DMS53 (cell line): ENCODE results near the gene ADRM1.
A peak's percentile ranks its signal among the peaks of the same experiment; 100 is the strongest.

Experiments
- DNase-seq: peaks from one replicate; lab custom pipeline; 2025; lab: John Stamatoyannopoulos, UW

The ADRM1 gene

GRCh38 chr20:62302341-62303061 lies at the start of gene ADRM1:
ADRM1 (plus strand) TSS chr20:62302997; CDS start chr20:62303569, 572 bp downstream.
- DNase-seq, result peak; percentile 99

- no peak for DNase-seq
Observed at GRCh38 chr20:62253398-62253797, 49.4 kb upstream of the ADRM1 start.

GRCh38 chr20:62254021-62254724 lies 48.6 kb upstream of the ADRM1 start:
- no peak for DNase-seq

GRCh38 chr20:62255976-62256375 lies 46.8 kb upstream of the ADRM1 start:
- no peak for DNase-seq

GRCh38 chr20:62258499-62259293 lies 44.1 kb upstream of the ADRM1 start:
- DNase-seq, result no peak

- no peak for DNase-seq
Observed at GRCh38 chr20:62259294-62259565, 43.6 kb upstream of the ADRM1 start.

GRCh38 chr20:62262064-62262463 lies 40.7 kb upstream of the ADRM1 start:
- DNase-seq, result no peak

GRCh38 chr20:62263396-62263795 lies 39.4 kb upstream of the ADRM1 start:
- DNase-seq, result no peak

- no peak for DNase-seq
Observed at GRCh38 chr20:62265365-62265764, 37.4 kb upstream of the ADRM1 start.

GRCh38 chr20:62266340-62266739 lies 36.5 kb upstream of the ADRM1 start:
- peak; percentile 40 for DNase-seq

- no peak for DNase-seq
Observed at GRCh38 chr20:62266851-62267250, 35.9 kb upstream of the ADRM1 start.

- no peak for DNase-seq
Observed at GRCh38 chr20:62267543-62267942, 35.3 kb upstream of the ADRM1 start.

GRCh38 chr20:62268228-62268900 lies 34.4 kb upstream of the ADRM1 start:
- no peak for DNase-seq

- no peak for DNase-seq
Observed at GRCh38 chr20:62269378-62269777, 33.4 kb upstream of the ADRM1 start.

- no peak for DNase-seq
Observed at GRCh38 chr20:62269871-62270270, 32.9 kb upstream of the ADRM1 start.

- no peak for DNase-seq
Observed at GRCh38 chr20:62272200-62272599, 30.6 kb upstream of the ADRM1 start.

- no peak for DNase-seq
Observed at GRCh38 chr20:62273416-62273815, 29.4 kb upstream of the ADRM1 start.

- no peak for DNase-seq
Observed at GRCh38 chr20:62274332-62274950, 28.4 kb upstream of the ADRM1 start.

- no peak for DNase-seq
Observed at GRCh38 chr20:62275219-62275618, 27.6 kb upstream of the ADRM1 start.

- DNase-seq, result no peak
Observed at GRCh38 chr20:62276439-62276838, 26.4 kb upstream of the ADRM1 start.

- no peak for DNase-seq
Observed at GRCh38 chr20:62277253-62277652, 25.5 kb upstream of the ADRM1 start.

GRCh38 chr20:62280303-62280702 lies 22.5 kb upstream of the ADRM1 start:
- no peak for DNase-seq
